ENCODE results near the gene ESRP2.

ESRP2 gene

DNA sequence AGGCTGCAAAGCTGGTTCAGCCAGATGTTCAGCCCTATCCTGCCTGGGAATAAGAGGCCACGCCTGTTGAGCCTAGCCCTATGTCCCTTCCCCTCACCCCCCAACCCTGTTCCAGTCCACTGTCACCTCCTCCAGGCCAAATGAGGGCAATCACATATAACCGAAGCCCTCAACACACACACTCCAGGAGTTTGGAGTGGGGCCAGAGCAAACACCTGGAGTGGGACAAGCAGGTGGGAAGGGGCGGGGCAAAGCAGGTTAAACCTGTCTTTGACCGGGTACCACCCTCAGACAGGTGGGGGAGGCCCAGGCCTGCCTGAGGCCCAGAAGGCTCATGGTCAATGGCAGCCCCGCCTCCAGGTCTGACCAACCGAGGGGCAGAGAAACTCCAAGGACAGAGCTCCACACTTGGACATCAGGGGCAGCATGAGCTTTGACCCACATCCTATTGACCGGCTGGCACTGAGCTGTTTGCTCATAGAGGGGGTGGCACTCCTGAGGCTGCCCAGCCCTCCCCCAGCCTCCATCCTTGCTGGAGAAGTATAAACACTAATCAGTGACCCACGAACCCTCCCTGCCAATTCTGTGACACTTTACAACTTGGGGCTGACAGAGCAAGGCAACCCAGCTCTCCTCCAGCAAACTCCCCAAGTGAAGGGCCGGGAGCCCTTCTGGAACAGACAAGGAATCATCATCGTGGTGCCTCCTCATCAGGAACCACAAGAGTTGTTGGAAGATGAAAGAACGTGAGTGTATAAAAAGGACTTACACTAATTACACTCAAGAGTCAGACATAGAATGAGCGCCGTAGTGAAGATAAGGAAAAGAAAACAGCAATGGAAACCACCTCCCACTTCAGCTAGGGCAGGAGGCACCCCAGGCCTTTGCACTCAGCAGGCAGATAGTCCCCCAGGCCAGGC, 1.5 kb downstream of the ESRP2 start:
- peak; percentile 31; the same call in 1 of the 2 replicates for TF ChIP-seq CTCF (IDR thresholded peaks at IDR 0.05; ENCODE audit: control insufficient read depth, extremely low read depth, insufficient read depth)
- peak; percentile 98 for DNase-seq (ENCODE audit: low read depth)
- H3K4me3 ChIP-seq (ENCODE audit: low read depth, low read length) = peak overlapping the region; percentile 91

GRCh38 chr16:68233835-68234187, 2.1 kb downstream of the ESRP2 start:
- TF ChIP-seq CTCF (IDR thresholded peaks at IDR 0.05; ENCODE audit: control insufficient read depth, extremely low read depth, insufficient read depth) = no peak
- DNase-seq (ENCODE audit: low read depth) = no peak
- peak overlapping the region; percentile 91 for H3K4me3 ChIP-seq (ENCODE audit: low read depth, low read length)

DNA sequence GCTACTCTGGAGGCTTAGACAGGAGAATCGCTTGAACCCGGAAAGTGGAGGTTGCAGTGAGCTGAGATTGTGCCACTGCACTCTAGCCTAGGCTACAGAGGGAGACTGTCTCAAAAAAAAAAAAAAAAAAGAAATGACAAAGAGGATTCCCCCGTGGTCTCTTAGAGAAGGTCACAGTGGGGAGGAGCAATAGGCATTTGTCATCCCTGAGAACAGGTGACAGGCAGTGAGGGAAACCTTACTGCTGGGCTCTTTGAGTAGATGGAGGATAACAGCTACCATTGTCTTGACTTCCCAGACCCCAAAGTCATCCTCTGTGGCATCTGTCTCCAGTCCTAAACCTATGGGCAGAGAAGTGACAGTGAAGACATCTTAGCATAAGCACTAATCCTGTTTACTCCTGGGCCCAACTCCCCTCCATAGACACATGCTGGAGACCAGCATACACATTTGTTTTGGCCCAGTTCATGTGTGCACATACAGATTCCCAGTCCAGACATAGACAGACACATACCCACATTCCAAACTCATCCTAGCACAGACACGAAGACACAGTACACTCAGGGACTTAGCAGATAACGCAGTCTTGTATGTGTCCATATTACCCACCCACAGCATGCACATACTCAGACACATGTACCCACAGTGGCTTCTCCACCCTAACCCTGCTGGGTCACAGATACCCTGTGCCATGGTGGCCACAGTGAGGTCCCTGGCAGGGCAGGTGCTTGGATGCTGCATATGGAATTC, 2.7 kb downstream of the ESRP2 start:
- peak overlapping the region; percentile 91 for H3K4me3 ChIP-seq (ENCODE audit: low read depth, low read length)
- TF ChIP-seq CTCF (IDR thresholded peaks at IDR 0.05; ENCODE audit: control insufficient read depth, extremely low read depth, insufficient read depth) = no peak
- DNase-seq (ENCODE audit: low read depth) = no peak

DNA sequence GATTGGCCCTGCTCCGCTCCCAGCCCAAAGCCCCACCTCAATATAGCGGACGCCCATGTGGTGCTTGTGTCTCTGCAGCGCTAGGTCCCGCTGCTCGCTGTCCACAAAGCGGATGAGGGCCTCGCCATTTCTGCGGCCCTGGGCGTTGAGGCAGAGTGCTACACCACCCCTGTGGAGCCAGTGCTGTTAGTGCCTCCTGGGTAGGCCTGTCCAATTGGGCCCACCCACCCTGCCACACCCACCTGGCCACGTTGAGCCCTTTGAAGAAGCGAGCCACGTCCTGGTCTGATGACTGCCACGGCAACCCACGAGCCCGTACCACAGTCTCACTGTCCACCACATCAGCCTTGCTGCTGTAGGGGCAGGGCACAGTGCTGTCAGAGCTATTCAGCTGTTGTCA, 3.6 kb downstream of the ESRP2 start:
- no peak overlapping the region for H3K4me3 ChIP-seq (ENCODE audit: low read depth, low read length)
- DNase-seq (ENCODE audit: low read depth) = no peak
- no peak for TF ChIP-seq CTCF (IDR thresholded peaks at IDR 0.05; ENCODE audit: control insufficient read depth, extremely low read depth, insufficient read depth)

GRCh38 chr16:68231384-68232136, 4.4 kb downstream of the ESRP2 start:
- no peak for DNase-seq (ENCODE audit: low read depth)
- TF ChIP-seq CTCF (IDR thresholded peaks at IDR 0.05; ENCODE audit: control insufficient read depth, extremely low read depth, insufficient read depth) = no peak
- H3K4me3 ChIP-seq (ENCODE audit: low read depth, low read length) = no peak overlapping the region

GRCh38 chr16:68230956-68231355, 5.0 kb downstream of the ESRP2 start:
- H3K4me3 ChIP-seq (ENCODE audit: low read depth, low read length) = no peak overlapping the region
- no peak for DNase-seq (ENCODE audit: low read depth)
- TF ChIP-seq CTCF (IDR thresholded peaks at IDR 0.05; ENCODE audit: control insufficient read depth, extremely low read depth, insufficient read depth) = no peak

Measured in LNCaP clone FGC (cell line).